ENCODE data around the gene ASCC3.
A peak's percentile ranks its signal among the peaks of the same experiment; 100 is the strongest.

Gene ASCC3

GRCh38 chr6:100620085-100620840 lies 260.9 kb downstream of the ASCC3 start:
- Histone ChIP-seq H3K4me3 (no peak overlapping the region), H3K27ac (no peak overlapping the region)

DNA sequence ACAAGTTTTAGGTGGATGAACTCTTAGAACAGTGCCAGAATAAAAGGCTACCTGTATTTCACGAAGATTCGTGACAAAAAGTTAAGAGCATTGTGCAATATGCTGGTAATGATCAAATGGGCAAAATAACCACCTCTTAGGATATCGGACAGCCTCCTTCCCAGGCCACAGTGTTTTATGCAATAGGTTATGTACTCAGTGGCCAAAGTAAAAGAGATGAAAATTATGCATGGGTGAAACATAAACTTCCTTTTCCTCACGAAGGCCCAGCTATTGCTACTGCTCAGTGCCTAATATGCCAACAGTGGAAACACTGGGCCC lies 262.8 kb downstream of the ASCC3 start:
- no peak overlapping the region for H3K4me3 ChIP-seq

DNA sequence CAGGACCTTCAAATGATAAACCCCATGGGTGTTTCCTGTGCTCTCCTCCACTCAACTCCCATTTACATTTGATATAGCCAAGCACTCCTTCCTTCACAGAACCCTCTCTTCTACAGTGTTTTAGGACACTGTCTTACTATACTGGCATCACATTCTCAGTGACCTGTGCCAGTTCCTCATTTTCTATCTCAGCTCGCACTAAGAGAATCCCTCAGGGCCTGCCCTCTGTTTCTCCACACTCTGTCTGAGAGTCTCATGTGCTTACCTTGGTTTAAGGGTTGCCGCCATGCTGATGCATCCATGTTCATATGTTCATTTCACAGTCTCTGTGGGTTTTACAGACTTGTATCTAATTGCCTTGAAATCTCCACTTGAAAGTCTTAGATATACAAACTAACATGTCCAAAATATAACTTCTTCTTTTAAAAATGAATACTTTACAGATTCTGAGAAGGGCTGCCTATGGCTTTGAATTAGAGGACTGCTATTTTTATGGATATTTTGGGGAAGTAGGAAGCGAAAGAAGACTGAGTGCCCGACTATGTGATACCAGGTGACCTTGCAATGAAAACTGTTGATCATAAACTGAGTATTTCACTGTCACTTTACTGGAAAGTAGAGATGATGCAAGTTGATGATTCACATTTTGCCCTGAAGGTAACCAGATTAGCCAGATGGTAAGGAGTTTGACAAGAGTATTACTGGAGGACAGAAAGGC lies 263.3 kb downstream of the ASCC3 start:
- Histone ChIP-seq H3K4me3 (no peak overlapping the region), H3K27ac (peak overlapping the region in 1 of 21 experiments; percentile 4)

More for the DNA sequence above, 262.8 kb downstream of the ASCC3 start:
- no peak overlapping the region for H3K27ac ChIP-seq

GRCh38 chr6:100614933-100615332 lies 266.2 kb downstream of the ASCC3 start:
- H3K4me3 ChIP-seq, result no peak overlapping the region

DNA sequence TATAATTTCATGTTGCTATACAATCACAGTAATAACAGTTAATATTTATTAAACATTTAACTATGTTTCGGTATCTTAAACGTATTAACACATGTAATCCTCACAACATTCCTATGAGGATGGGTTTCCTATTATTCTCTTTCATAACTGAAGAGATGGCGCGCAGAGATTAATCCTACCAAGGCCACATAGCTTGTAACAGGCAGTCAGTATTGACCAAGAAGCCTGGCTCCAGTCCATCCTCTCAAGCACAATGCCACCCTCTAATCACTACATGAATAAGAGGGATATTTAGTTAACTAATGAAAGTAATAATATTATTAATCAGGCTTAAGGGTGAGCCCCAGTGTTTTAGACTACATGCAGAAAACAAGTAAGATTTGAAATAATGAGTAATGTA lies 266.7 kb downstream of the ASCC3 start:
- Histone ChIP-seq H3K4me3 (no peak overlapping the region), H3K27ac (no peak overlapping the region)

More at GRCh38 chr6:100614933-100615332, 266.2 kb downstream of the ASCC3 start:
- no peak overlapping the region for H3K27ac ChIP-seq

DNA sequence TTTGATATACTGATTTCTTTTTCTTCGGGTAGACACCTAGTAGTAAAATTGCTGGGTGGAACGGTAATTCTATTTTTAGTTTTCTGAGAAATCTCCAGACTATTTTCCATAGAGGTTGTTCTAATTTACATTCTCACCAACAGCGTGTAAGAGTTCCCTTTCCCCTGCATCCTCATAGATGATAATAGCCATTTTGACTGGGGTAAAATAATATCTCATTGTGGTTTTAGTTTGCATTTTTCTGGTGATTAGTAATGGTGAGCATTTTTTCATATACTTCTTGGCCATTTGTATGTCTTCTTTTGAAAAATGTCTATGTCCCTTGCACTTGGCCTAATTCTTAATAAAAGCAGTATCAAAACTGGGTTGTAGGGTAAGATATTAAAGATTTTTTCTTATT lies 267.5 kb downstream of the ASCC3 start:
- H3K27ac ChIP-seq, result no peak overlapping the region
- H3K4me3 ChIP-seq, result no peak overlapping the region

DNA sequence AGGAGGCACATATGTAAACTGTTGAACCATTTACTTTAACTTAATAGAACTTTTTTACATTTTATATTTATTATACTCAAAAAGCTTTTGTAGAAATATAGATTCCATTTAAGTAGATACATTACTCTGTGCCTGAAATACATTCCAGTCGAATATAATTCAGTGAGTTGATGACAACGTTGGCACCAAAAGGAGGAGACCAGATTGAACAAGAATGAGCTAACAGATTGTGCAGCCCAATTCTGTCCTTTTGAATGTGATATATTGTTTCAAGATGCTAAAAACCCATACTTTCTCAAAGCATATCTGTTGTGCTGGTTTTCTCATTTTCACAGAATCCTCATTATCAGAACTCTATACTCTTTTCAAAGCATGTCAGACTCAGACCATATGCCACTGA lies 269.0 kb downstream of the ASCC3 start:
- no peak overlapping the region for H3K4me3 ChIP-seq
- H3K27ac ChIP-seq, result no peak overlapping the region

DNA sequence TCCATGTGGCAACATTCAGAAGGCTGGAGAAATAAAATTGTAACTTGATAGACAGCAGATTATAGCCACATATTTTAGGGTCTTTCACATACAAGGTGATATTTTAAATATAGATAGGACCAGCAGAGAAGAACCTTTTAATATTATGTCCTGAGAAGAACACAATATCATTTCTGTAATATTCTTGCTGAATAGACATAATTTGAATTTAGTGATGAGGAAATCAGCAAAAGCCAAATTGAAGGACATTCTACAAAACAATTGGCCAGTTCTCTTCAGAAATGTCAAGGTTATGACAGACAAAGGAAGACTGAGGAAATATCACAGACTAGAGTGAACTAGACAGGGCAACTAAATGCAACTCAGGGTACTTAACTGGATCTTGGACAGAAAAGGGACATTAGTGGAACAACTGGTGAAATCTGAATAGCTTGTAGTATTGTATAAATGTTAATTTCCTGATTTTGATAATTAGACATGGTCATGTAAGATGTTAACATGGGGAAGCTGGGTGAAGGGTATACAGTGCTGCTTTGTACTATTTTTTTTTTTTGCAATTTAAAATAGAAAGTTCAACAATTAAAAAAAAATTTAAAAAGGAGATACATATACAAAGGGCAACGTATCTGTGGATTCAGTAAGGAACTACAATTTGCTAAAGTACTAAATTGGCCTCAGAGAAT lies 281.9 kb downstream of the ASCC3 start:
- H3K4me3 ChIP-seq, result no peak overlapping the region
- H3K27ac ChIP-seq, result no peak overlapping the region

GRCh38 chr6:100595456-100595855 lies 285.7 kb downstream of the ASCC3 start:
- H3K4me3 ChIP-seq, result no peak overlapping the region
- no peak overlapping the region for H3K27ac ChIP-seq

DNA sequence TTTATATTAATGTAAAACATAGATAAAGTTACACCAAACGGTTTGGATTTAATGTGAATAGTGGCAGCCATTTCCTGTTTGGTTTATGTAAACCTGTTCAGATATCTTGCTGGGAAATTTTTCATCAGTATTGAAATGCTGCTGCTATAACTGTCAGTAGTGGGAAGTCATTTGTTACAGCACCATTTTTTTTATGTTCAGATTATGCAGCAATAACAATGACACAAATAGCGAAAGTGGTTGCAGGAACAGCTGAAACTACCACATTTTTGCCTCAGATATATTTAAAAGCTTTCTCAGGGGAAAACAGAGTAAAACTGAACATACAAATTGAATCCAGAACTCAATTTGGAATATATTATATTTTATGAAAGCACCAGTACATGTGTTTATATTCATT lies 287.6 kb downstream of the ASCC3 start:
- Histone ChIP-seq H3K27ac (no peak overlapping the region), H3K4me3 (no peak overlapping the region)

DNA sequence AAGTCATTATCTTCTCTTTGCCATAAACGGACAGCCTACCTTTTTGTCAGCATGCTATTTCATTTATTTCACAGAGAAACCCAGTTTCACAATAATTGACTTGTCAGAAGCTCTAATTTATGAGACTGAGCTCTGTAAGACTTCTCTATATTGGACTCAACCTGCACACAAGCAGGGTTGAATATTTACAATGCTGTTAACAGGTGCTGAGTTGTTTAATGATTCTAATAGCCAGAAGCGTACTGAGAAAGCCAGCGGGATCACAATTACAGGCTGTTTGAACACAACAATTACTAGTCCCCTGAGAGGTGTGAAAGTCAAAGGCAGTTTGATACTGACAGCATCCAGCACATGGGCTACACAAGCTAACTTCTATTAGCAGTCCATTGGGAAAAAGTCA lies 288.2 kb downstream of the ASCC3 start:
- H3K4me3 ChIP-seq, result no peak overlapping the region
- no peak overlapping the region for H3K27ac ChIP-seq

GRCh38 chr6:100577425-100577824 lies 303.7 kb downstream of the ASCC3 start:
- H3K27ac ChIP-seq, result no peak overlapping the region
- no peak overlapping the region for H3K4me3 ChIP-seq

GRCh38 chr6:100575921-100576320 lies 305.2 kb downstream of the ASCC3 start:
- H3K4me3 ChIP-seq, result no peak overlapping the region
- H3K27ac ChIP-seq, result no peak overlapping the region

DNA sequence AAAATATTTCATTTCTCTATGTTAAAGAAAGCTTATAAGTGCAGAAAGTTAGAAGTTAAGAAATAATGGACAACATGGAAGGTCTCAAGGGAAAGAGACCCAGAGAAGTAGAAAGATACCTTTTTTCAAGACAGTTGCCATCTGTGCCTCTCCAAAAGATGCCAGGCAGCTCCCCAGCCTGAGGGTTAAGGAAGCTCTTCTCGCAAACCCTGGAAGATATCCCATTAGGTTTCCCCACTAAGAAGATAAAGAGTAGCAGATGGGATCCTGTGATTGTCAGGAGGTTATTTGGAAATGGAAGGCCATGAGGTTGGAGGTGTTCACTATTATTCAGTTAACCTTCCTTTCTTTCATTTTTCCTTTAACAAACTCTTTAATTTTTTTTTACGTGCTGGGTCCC lies 306.3 kb downstream of the ASCC3 start:
- H3K27ac ChIP-seq, result no peak overlapping the region
- no peak overlapping the region for H3K4me3 ChIP-seq

GRCh38 chr6:100573166-100573565 lies 308.0 kb downstream of the ASCC3 start:
- no peak overlapping the region for H3K27ac ChIP-seq
- H3K4me3 ChIP-seq, result no peak overlapping the region

GRCh38 chr6:100568255-100568654 lies 312.9 kb downstream of the ASCC3 start:
- no peak overlapping the region for H3K4me3 ChIP-seq
- no peak overlapping the region for H3K27ac ChIP-seq

- no peak overlapping the region for H3K27ac ChIP-seq
- no peak overlapping the region for H3K4me3 ChIP-seq
Observed at GRCh38 chr6:100566563-100566962, 314.6 kb downstream of the ASCC3 start.

- Histone ChIP-seq H3K27ac (no peak overlapping the region), H3K4me3 (no peak overlapping the region)
Observed at GRCh38 chr6:100565439-100566104, 315.6 kb downstream of the ASCC3 start.

GRCh38 chr6:100559859-100560258 lies 321.3 kb downstream of the ASCC3 start:
- Histone ChIP-seq H3K27ac (no peak overlapping the region), H3K4me3 (no peak overlapping the region)

- Histone ChIP-seq H3K27ac (no peak overlapping the region), H3K4me3 (no peak overlapping the region)
Observed at GRCh38 chr6:100554228-100554627, 326.9 kb downstream of the ASCC3 start.

All from skin epidermis (tissue), 12 donors.